NB4 (cell line): ENCODE results near the gene HMGCL.
"Not testable (repeated sequence)": the region's sequence is repeated elsewhere in the genome, so short reads cannot be mapped to it uniquely, and the experiment has no call there.

Experiments
- DNase-seq: peaks from one replicate; pipeline ENCODE4 v3.0.0; 2010; ENCODE audit warnings: low read depth
- H3K4me3 ChIP-seq: one replicate; pipeline ENCODE4 v1.5.1; 2011; ENCODE audit warnings: mild to moderate bottlenecking, low read depth, low read length, moderate library complexity
- CTCF ChIP-seq: IDR thresholded peaks from one replicate; pipeline ENCODE4 v1.5.1; 2012; ENCODE audit warnings: low read depth, low read length
- MAX ChIP-seq: IDR thresholded peaks from 2 replicates; pipeline ENCODE4 v1.6.1; 2011; ENCODE audit warnings: low read depth, low read length
- MYC ChIP-seq: IDR thresholded peaks from 2 replicates; pipeline ENCODE4 v1.6.1; 2011; ENCODE audit warnings: low read depth, low read length
- POLR2A ChIP-seq: IDR thresholded peaks from 2 replicates; pipeline ENCODE4 v1.6.1; 2011; ENCODE audit warnings: mild to moderate bottlenecking; ENCODE audit not compliant: insufficient read length; ENCODE audit errors: extremely low read depth

Gene HMGCL

GRCh38 chr1:23836037-23836436 is 10.8 kb upstream of the HMGCL start:
- no peak for TF ChIP-seq MAX
- TF ChIP-seq CTCF = no peak
- no peak for TF ChIP-seq POLR2A
- no peak for TF ChIP-seq MYC
- DNase-seq = peak; percentile 64
- H3K4me3 ChIP-seq = no peak overlapping the region

DNA sequence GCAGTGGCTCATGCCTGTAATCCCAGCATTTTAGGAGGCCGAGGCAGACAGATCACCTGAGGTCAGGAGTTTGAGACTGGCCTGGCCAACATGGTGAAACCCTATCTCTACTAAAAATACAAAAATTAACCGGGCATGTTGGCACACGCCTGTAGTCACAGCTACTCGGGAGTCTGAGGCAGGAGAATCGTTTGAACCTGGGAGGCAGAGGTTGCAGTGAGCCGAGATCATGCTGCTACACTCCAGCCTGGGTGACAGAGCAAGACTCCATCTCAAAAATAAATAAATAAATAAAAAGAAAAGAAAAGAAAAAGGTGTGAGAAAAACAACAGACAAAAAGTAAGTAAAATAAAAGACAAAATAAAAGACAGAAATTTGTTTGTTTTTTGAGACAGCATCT is 8.9 kb upstream of the HMGCL start:
- H3K4me3 ChIP-seq = not testable (repeated sequence)

DNA sequence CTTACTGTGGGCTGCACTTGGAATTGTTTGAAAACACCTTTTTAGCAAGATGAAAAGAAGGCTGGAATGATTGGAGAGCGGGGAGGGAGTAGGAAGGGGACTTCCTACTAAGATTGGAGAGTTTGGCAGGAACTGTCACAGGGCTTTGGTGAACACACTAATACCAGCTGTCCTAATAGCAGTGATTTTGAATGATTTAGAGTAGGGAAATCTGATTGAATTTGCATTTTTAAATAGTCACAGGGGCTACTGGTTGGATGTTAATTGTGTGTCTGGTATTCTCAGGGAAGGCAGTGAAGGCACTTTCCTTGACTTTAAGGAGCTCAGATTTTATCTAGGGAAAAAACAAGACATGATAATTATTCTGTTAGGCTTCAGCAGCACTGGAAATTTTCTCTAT is 2.5 kb upstream of the HMGCL start:
- TF ChIP-seq MAX (no peak), POLR2A (no peak), CTCF (no peak), MYC (no peak)
- H3K4me3 ChIP-seq = no peak overlapping the region
- no peak for DNase-seq

More for the DNA sequence above, 8.9 kb upstream of the HMGCL start:
- DNase-seq = not testable (repeated sequence)

DNA sequence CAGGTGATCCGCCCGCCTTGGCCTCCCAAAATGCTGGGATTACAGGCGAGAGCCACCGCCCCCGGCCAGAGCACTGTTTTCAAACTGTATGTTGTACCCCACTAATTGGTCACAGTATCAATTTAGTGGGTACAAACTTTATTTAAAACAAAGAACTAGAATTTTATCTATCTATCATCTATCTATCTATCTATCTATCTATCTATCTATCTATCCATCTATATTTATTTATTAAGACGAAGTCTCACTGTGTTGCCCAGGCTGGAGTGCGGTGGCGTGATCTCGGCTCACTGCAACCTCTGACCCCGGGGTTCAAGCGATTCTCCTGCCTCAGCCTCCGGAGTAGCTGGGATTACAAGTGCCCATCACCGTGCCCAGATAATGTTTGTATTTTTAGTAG is 1.4 kb upstream of the HMGCL start:
- DNase-seq = not testable (repeated sequence)

DNA sequence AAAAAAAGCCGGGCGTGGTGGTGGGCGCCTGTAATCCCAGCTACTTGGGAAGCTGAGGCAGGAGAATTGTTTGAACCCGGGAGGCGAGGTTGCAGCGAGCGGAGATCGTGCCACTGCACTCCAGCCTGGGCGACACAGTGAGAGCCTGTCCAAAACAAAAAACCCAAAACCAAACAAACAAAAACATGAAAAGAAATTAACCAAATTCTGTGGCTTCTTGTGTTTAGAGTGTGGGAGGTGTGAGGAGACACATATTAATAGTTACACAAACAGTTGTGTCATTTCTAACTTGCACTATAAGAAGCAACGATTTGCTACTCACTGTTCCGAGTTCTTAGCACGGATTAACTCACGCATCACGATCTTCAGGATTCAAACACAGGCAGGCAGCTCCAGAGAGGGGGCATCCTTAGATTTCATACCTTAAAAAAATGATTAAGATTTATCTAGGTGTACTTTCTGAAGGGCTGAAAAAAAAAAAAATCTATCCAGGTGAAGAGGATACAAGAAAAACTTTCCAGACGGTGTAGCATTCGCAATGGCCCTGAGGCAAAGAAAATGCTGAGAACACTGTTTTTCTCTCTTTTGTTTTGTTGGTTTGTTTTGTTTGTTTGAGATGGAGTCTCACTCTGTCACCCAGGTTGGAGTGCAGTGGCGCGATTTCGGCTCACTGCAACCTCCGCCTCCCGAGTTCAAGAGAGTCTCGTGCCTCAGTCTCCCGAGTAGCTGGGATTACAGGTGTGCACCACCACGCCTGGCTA is 713 bp upstream of the HMGCL start:
- no peak for TF ChIP-seq MYC
- TF ChIP-seq CTCF = no peak
- TF ChIP-seq POLR2A = no peak
- TF ChIP-seq MAX = no peak
- no peak for DNase-seq

More for the DNA sequence above, 1.4 kb upstream of the HMGCL start:
- H3K4me3 ChIP-seq = not testable (repeated sequence)

GRCh38 chr1:23824711-23825075 is 536 bp downstream of the HMGCL start:
- TF ChIP-seq MYC = no peak
- no peak for TF ChIP-seq CTCF
- no peak for TF ChIP-seq MAX
- no peak for TF ChIP-seq POLR2A
- peak overlapping the region; percentile 79 for H3K4me3 ChIP-seq
- DNase-seq = no peak

More for the DNA sequence above, 713 bp upstream of the HMGCL start:
- peak overlapping the region; percentile 79 for H3K4me3 ChIP-seq

DNA sequence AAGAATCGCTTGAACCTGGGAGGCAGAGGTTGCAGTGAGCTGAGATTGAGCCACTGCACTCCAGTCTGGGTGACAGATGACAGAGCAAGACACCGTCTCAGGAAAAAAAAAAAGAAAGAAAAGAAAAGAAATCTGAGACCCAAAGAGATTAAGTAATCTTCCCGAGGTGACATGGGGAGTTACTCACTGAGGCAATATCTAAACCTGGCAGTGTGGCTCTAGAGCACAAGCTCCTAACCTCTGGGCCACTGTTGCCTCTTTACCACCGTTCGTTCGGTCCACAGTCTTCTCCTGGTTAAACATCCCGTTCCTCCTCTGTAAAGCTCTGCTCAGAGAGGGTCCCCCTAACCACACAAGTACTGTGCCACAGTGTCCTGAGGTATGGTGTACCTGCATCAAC is 1.5 kb downstream of the HMGCL start:
- DNase-seq = no peak
- peak overlapping the region; percentile 79 for H3K4me3 ChIP-seq
- no peak for TF ChIP-seq MAX
- no peak for TF ChIP-seq MYC
- TF ChIP-seq POLR2A = no peak
- no peak for TF ChIP-seq CTCF
